Lower lobe of right lung (tissue), 2 donors: Measurements from ENCODE around the gene SPTBN2. TPM values are rescaled to one million over a fixed set of nuclear protein-coding genes. Genes with fewer than 3 reads are reported as not detected.

Experiments
- ATAC-seq, 2 donors: fragments of 200-7000 bp; cut with Tn5 transposase; one replicate each; pipeline ENCODE4 v1.9.1; 2020 to 2022; ENCODE audit warnings: mild to moderate bottlenecking in 2 of 2, moderate library complexity in 2 of 2
- DNase-seq: peaks from one replicate; pipeline ENCODE4 v3.0.0-alpha.2; 2020
- H3K27ac ChIP-seq: fragments of 200-600 bp; one replicate; pipeline ENCODE4 v1.8.0; 2022
- H3K27me3 ChIP-seq: fragments of 200-600 bp; one replicate; pipeline ENCODE4 v1.8.0; 2022; ENCODE audit warnings: low read depth
- H3K36me3 ChIP-seq: fragments of 200-600 bp; one replicate; pipeline ENCODE4 v1.8.0; 2022; ENCODE audit warnings: mild to moderate bottlenecking
- H3K4me1 ChIP-seq: fragments of 200-600 bp; one replicate; pipeline ENCODE4 v1.8.0; 2022
- H3K4me3 ChIP-seq: fragments of 200-600 bp; one replicate; pipeline ENCODE4 v1.8.0; 2022; ENCODE audit warnings: mild to moderate bottlenecking
- H3K9me3 ChIP-seq: fragments of 200-600 bp; one replicate; pipeline ENCODE4 v1.8.0; 2022
- intact Hi-C: fragments of 100-400 bp; cut with DNase I; formaldehyde crosslinking; loops from one replicate; pipeline ENCODE4 v1.11.0; 2022
- total RNA-seq: library from RNA; stranded (reverse); fragmentation: NEBNext Ultra II Directional; extraction: Animal tissue kit (Norgen Biotek cat#: 25700); gene quantifications from one replicate; pipeline ENCODE4 v1.2.1, GENCODE V29; 2021
- TF ChIP-seq, protein P1 (sequence below): fragments of 200-600 bp; IDR thresholded peaks from one replicate; pipeline ENCODE4 v1.8.0; 2022; ENCODE audit warnings: antibody characterized with exemption, mild to moderate bottlenecking
- donor health status: DM: no; HTN: yes; CAD: no; lungs with severe emphysema.

Gene SPTBN2
- total RNA-seq, 1 donor from 2014 or later = 6.4 TPM

DNA sequence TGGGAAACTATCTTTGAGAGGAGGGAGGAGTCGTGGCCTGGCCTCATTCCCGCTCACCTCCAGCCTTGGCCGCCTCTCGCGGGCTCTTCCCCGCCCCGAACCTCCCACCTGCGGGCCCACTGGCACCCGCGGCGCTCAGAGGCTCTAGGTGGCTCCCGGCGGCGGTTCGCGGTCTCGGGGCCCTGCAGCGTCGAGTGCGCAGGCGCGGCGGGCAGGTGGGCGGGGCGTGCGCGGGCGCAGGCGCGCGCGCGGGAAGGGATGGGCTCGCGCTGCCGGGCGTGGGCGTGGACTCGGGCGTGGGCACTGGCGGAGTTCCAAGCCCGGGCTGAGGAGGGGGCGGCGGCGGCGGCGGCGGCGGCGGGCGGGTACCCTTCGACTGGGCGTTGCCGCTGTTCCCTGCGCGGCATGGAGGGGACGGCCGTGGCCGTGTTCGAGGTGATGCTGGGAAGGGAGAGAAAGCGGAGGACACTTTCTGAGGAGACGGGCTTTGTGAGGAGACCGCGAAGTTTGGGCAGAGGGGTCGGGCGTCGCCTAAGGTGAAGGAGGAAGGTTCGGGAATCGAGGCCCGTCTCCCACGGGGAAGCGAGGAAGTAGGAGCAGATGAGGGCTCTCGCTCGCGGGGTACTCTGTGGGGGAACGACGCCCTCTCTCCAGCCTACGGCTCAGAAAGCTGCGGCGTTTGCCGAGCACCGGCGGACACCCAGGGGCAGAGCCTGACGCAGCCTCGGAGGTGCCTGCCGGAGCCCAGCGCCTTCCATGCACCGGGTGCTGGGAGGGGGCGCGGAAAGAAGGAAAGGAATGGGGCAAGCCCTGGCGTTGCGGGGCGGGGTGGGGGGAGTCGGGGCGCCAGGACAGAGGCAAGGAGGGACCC lies 15.7 kb upstream of the SPTBN2 start:
- peak overlapping the region; percentile 87 for H3K4me3 ChIP-seq
- ATAC-seq (peak; percentile 94 to 95), DNase-seq (peak; percentile 91)
- peak overlapping the region; percentile 84 for H3K27ac ChIP-seq
- peaks cover 8% of the 10 kb centered on the region for H3K4me1 ChIP-seq
- intact Hi-C loops = no loop called here
- H3K27me3 ChIP-seq = no peaks in the 10 kb centered on the region
- H3K36me3 ChIP-seq = no peaks in the 10 kb centered on the region
- no peaks in the 10 kb centered on the region for H3K9me3 ChIP-seq
- TF ChIP-seq, protein P1, sequence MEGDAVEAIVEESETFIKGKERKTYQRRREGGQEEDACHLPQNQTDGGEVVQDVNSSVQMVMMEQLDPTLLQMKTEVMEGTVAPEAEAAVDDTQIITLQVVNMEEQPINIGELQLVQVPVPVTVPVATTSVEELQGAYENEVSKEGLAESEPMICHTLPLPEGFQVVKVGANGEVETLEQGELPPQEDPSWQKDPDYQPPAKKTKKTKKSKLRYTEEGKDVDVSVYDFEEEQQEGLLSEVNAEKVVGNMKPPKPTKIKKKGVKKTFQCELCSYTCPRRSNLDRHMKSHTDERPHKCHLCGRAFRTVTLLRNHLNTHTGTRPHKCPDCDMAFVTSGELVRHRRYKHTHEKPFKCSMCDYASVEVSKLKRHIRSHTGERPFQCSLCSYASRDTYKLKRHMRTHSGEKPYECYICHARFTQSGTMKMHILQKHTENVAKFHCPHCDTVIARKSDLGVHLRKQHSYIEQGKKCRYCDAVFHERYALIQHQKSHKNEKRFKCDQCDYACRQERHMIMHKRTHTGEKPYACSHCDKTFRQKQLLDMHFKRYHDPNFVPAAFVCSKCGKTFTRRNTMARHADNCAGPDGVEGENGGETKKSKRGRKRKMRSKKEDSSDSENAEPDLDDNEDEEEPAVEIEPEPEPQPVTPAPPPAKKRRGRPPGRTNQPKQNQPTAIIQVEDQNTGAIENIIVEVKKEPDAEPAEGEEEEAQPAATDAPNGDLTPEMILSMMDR = no peak

DNA sequence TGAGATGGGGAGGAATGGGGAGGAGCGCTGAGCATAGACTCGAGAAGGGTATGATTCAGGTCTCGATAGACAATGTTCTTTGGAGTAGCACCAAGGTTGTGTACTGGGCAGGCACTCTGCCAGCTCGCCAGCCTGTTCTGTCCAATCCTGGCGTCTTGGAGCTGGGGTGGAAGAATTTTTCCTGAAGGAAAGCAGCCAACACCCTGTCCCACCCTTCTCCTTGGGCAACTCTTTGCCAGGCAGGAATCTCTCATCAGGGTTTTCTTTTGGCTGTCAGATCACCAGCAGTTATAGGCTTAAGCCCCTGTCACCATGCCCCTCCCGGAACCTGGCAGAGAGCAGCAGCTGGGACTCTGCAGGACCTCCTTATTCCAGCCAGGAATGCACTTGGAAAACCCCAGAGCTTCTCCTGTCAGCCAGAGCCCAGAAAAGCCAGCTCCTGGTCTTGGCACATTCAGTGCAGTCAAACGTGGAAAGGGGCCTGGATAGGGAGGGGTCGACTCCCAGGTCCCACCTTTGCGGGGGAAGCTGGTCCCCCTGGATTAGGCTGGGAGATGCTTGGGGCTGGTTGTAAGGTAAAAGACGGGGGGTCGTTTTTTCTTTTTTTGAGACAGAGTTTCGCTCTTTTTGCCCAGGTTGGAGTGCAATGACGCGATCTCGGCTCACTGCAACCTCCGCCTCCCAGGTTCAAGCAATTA lies 14.4 kb upstream of the SPTBN2 start:
- Histone ChIP-seq H3K9me3 (no peaks in the 10 kb centered on the region), H3K36me3 (no peaks in the 10 kb centered on the region), H3K27ac (peak overlapping the region; percentile 84), H3K4me1 (peaks cover 8% of the 10 kb centered on the region), H3K4me3 (peak overlapping the region; percentile 87), H3K27me3 (no peaks in the 10 kb centered on the region)
- intact Hi-C loops = no loop called here
- TF ChIP-seq, protein P1 = no peak
- ATAC-seq (peak; percentile 39 to 54), DNase-seq (peak; percentile 67)

DNA sequence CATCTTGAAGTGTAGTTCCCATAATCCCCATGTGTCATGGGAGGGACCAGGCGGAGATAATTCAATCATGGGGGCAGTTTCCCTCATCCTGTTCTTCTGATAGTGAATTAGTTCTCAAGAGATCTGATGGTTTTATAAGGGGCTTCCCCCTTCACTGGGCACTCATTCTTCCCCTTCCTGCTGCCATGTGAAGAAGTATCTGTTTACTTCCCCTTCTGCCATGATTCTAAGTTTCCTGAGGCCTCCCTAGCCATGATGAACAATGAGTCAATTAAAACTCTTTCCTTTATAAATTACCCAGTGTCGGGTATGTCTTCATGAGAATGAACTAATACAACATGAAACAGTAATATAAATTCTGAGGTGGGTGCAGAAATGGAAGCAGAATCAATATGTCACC lies 12.1 kb upstream of the SPTBN2 start:
- DNase-seq = no peak
- Histone ChIP-seq H3K4me1 (peaks cover 8% of the 10 kb centered on the region), H3K27ac (no peak overlapping the region), H3K36me3 (no peaks in the 10 kb centered on the region), H3K4me3 (no peak overlapping the region), H3K9me3 (no peaks in the 10 kb centered on the region), H3K27me3 (no peaks in the 10 kb centered on the region)
- intact Hi-C loops = no loop called here
- ATAC-seq = no peak
- TF ChIP-seq, protein P1 = no peak

DNA sequence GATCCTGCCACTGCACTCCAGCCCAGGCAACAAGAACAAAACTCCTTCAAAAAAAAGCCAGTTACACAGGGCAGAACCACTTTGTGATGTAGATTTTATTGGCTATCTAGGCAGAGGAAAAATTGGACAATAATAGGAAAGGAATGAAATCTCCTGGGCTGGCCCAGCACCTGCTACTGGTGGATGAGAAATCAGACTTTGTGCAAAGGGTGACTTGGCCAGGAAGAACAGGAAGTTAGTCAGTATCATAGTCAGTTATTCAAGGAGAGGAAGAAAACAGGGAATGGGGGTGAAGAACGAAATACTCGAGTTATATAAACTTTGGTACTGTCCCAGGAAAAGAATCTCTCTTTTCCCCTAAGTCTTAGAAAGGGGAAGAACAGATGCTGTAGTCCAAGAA lies 11.0 kb upstream of the SPTBN2 start:
- no peaks in the 10 kb centered on the region for H3K27me3 ChIP-seq
- ATAC-seq = no peak
- H3K36me3 ChIP-seq = no peaks in the 10 kb centered on the region
- no peak overlapping the region for H3K27ac ChIP-seq
- intact Hi-C loops = no loop called here
- peaks cover 8% of the 10 kb centered on the region for H3K4me1 ChIP-seq
- H3K9me3 ChIP-seq = no peaks in the 10 kb centered on the region
- H3K4me3 ChIP-seq = no peak overlapping the region
- TF ChIP-seq, protein P1 = no peak
- no peak for DNase-seq

DNA sequence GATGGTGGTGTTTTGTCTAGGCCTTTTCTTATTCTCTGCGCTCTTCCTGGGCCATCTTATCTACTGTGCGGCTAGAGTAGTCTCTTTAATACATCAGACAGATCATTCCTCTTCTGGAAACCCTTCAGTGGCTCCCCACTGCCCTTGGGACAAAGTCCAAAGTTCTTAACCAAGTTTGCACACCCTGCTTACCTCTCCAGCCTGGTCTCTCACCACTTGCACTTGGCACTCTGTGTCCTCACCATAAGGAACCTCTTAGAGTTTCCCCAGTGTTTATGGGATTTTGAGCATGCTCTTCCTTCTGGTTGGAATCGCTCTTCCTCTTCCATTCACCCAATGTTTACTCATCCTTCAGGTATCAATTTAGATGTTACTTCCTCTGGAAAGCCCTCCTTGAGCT lies 5.2 kb upstream of the SPTBN2 start:
- Histone ChIP-seq H3K27ac (no peak overlapping the region), H3K9me3 (no peaks in the 10 kb centered on the region), H3K36me3 (no peaks in the 10 kb centered on the region), H3K4me3 (no peak overlapping the region), H3K4me1 (no peaks in the 10 kb centered on the region), H3K27me3 (peaks cover 14% of the 10 kb centered on the region)
- TF ChIP-seq, protein P1 = no peak
- ATAC-seq (no peak), DNase-seq (no peak)
- intact Hi-C loops = no loop called here
